Measurements from ENCODE around the gene CDH4.

The CDH4 gene

GRCh38 chr20:61879694-61880093 lies 627.6 kb downstream of the CDH4 start:
- Histone ChIP-seq H3K27ac (ENCODE audit: low read depth in 2 of 2, low read length in 2 of 2) (no peak overlapping the region), H3K36me3 (ENCODE audit: control insufficient read depth in 2 of 2, insufficient read depth in 2 of 2, low read length in 2 of 2) (no peaks in the 10 kb centered on the region), H3K4me1 (ENCODE audit: control insufficient read depth in 2 of 2, insufficient read depth in 2 of 2, low read length in 2 of 2) (no peaks in the 10 kb centered on the region), H3K9ac (ENCODE audit: low read depth in 1 of 2, low read length in 2 of 2) (no peak overlapping the region), H3K27me3 (ENCODE audit: control insufficient read depth in 2 of 2, insufficient read depth in 2 of 2, low read length in 2 of 2) (no peaks in the 10 kb centered on the region), H3K9me3 (ENCODE audit: control insufficient read depth in 2 of 2, low read length in 2 of 2) (no peaks in the 10 kb centered on the region), H3K4me3 (ENCODE audit: low read length in 2 of 2) (no peak overlapping the region)

GRCh38 chr20:61880706-61881105 lies 628.6 kb downstream of the CDH4 start:
- H3K27me3 ChIP-seq (ENCODE audit: control insufficient read depth in 2 of 2, insufficient read depth in 2 of 2, low read length in 2 of 2): no peaks in the 10 kb centered on the region
- H3K9me3 ChIP-seq (ENCODE audit: control insufficient read depth in 2 of 2, low read length in 2 of 2): no peaks in the 10 kb centered on the region

GRCh38 chr20:61881416-61881815 lies 629.4 kb downstream of the CDH4 start:
- no peaks in the 10 kb centered on the region for H3K27me3 ChIP-seq (ENCODE audit: control insufficient read depth in 2 of 2, insufficient read depth in 2 of 2, low read length in 2 of 2)

More at GRCh38 chr20:61880706-61881105, 628.6 kb downstream of the CDH4 start:
- Histone ChIP-seq H3K9ac (ENCODE audit: low read depth in 1 of 2, low read length in 2 of 2) (no peak overlapping the region), H3K4me3 (ENCODE audit: low read length in 2 of 2) (no peak overlapping the region), H3K27ac (ENCODE audit: low read depth in 2 of 2, low read length in 2 of 2) (no peak overlapping the region), H3K36me3 (ENCODE audit: control insufficient read depth in 2 of 2, insufficient read depth in 2 of 2, low read length in 2 of 2) (no peaks in the 10 kb centered on the region), H3K4me1 (ENCODE audit: control insufficient read depth in 2 of 2, insufficient read depth in 2 of 2, low read length in 2 of 2) (no peaks in the 10 kb centered on the region)

GRCh38 chr20:61881861-61882260 lies 629.8 kb downstream of the CDH4 start:
- Histone ChIP-seq H3K9me3 (ENCODE audit: control insufficient read depth in 2 of 2, low read length in 2 of 2) (no peaks in the 10 kb centered on the region), H3K27ac (ENCODE audit: low read depth in 2 of 2, low read length in 2 of 2) (no peak overlapping the region), H3K36me3 (ENCODE audit: control insufficient read depth in 2 of 2, insufficient read depth in 2 of 2, low read length in 2 of 2) (no peaks in the 10 kb centered on the region), H3K9ac (ENCODE audit: low read depth in 1 of 2, low read length in 2 of 2) (no peak overlapping the region), H3K27me3 (ENCODE audit: control insufficient read depth in 2 of 2, insufficient read depth in 2 of 2, low read length in 2 of 2) (no peaks in the 10 kb centered on the region), H3K4me3 (ENCODE audit: low read length in 2 of 2) (no peak overlapping the region), H3K4me1 (ENCODE audit: control insufficient read depth in 2 of 2, insufficient read depth in 2 of 2, low read length in 2 of 2) (no peaks in the 10 kb centered on the region)

More at GRCh38 chr20:61881416-61881815, 629.4 kb downstream of the CDH4 start:
- Histone ChIP-seq H3K27ac (ENCODE audit: low read depth in 2 of 2, low read length in 2 of 2) (no peak overlapping the region), H3K4me3 (ENCODE audit: low read length in 2 of 2) (no peak overlapping the region), H3K9me3 (ENCODE audit: control insufficient read depth in 2 of 2, low read length in 2 of 2) (no peaks in the 10 kb centered on the region), H3K9ac (ENCODE audit: low read depth in 1 of 2, low read length in 2 of 2) (no peak overlapping the region), H3K36me3 (ENCODE audit: control insufficient read depth in 2 of 2, insufficient read depth in 2 of 2, low read length in 2 of 2) (no peaks in the 10 kb centered on the region), H3K4me1 (ENCODE audit: control insufficient read depth in 2 of 2, insufficient read depth in 2 of 2, low read length in 2 of 2) (no peaks in the 10 kb centered on the region)

- Histone ChIP-seq H3K36me3 (ENCODE audit: control insufficient read depth in 2 of 2, insufficient read depth in 2 of 2, low read length in 2 of 2) (no peaks in the 10 kb centered on the region), H3K9me3 (ENCODE audit: control insufficient read depth in 2 of 2, low read length in 2 of 2) (no peaks in the 10 kb centered on the region), H3K4me3 (ENCODE audit: low read length in 2 of 2) (no peak overlapping the region), H3K27ac (ENCODE audit: low read depth in 2 of 2, low read length in 2 of 2) (no peak overlapping the region), H3K27me3 (ENCODE audit: control insufficient read depth in 2 of 2, insufficient read depth in 2 of 2, low read length in 2 of 2) (no peaks in the 10 kb centered on the region), H3K4me1 (ENCODE audit: control insufficient read depth in 2 of 2, insufficient read depth in 2 of 2, low read length in 2 of 2) (no peaks in the 10 kb centered on the region), H3K9ac (ENCODE audit: low read depth in 1 of 2, low read length in 2 of 2) (no peak overlapping the region)
Measured at GRCh38 chr20:61882716-61883615, 630.9 kb downstream of the CDH4 start.

GRCh38 chr20:61883857-61884393 lies 631.9 kb downstream of the CDH4 start:
- H3K4me1 ChIP-seq (ENCODE audit: control insufficient read depth in 2 of 2, insufficient read depth in 2 of 2, low read length in 2 of 2): no peaks in the 10 kb centered on the region
- no peak overlapping the region for H3K4me3 ChIP-seq (ENCODE audit: low read length in 2 of 2)
- H3K9ac ChIP-seq (ENCODE audit: low read depth in 1 of 2, low read length in 2 of 2): no peak overlapping the region
- H3K27ac ChIP-seq (ENCODE audit: low read depth in 2 of 2, low read length in 2 of 2): no peak overlapping the region
- H3K36me3 ChIP-seq (ENCODE audit: control insufficient read depth in 2 of 2, insufficient read depth in 2 of 2, low read length in 2 of 2): no peaks in the 10 kb centered on the region
- no peaks in the 10 kb centered on the region for H3K9me3 ChIP-seq (ENCODE audit: control insufficient read depth in 2 of 2, low read length in 2 of 2)
- H3K27me3 ChIP-seq (ENCODE audit: control insufficient read depth in 2 of 2, insufficient read depth in 2 of 2, low read length in 2 of 2): no peaks in the 10 kb centered on the region

GRCh38 chr20:61884571-61885389 lies 632.7 kb downstream of the CDH4 start:
- Histone ChIP-seq H3K27ac (ENCODE audit: low read depth in 2 of 2, low read length in 2 of 2) (no peak overlapping the region), H3K36me3 (ENCODE audit: control insufficient read depth in 2 of 2, insufficient read depth in 2 of 2, low read length in 2 of 2) (no peaks in the 10 kb centered on the region), H3K9ac (ENCODE audit: low read depth in 1 of 2, low read length in 2 of 2) (no peak overlapping the region), H3K4me3 (ENCODE audit: low read length in 2 of 2) (no peak overlapping the region), H3K27me3 (ENCODE audit: control insufficient read depth in 2 of 2, insufficient read depth in 2 of 2, low read length in 2 of 2) (no peaks in the 10 kb centered on the region), H3K9me3 (ENCODE audit: control insufficient read depth in 2 of 2, low read length in 2 of 2) (no peaks in the 10 kb centered on the region), H3K4me1 (ENCODE audit: control insufficient read depth in 2 of 2, insufficient read depth in 2 of 2, low read length in 2 of 2) (no peaks in the 10 kb centered on the region)

GRCh38 chr20:61885759-61886715 lies 634.0 kb downstream of the CDH4 start:
- Histone ChIP-seq H3K9me3 (ENCODE audit: control insufficient read depth in 2 of 2, low read length in 2 of 2) (no peaks in the 10 kb centered on the region), H3K36me3 (ENCODE audit: control insufficient read depth in 2 of 2, insufficient read depth in 2 of 2, low read length in 2 of 2) (no peaks in the 10 kb centered on the region), H3K9ac (ENCODE audit: low read depth in 1 of 2, low read length in 2 of 2) (no peak overlapping the region), H3K27ac (ENCODE audit: low read depth in 2 of 2, low read length in 2 of 2) (no peak overlapping the region), H3K27me3 (ENCODE audit: control insufficient read depth in 2 of 2, insufficient read depth in 2 of 2, low read length in 2 of 2) (no peaks in the 10 kb centered on the region), H3K4me1 (ENCODE audit: control insufficient read depth in 2 of 2, insufficient read depth in 2 of 2, low read length in 2 of 2) (no peaks in the 10 kb centered on the region), H3K4me3 (ENCODE audit: low read length in 2 of 2) (no peak overlapping the region)

GRCh38 chr20:61886721-61887595 lies 634.9 kb downstream of the CDH4 start:
- Histone ChIP-seq H3K9ac (ENCODE audit: low read depth in 1 of 2, low read length in 2 of 2) (no peak overlapping the region), H3K27me3 (ENCODE audit: control insufficient read depth in 2 of 2, insufficient read depth in 2 of 2, low read length in 2 of 2) (no peaks in the 10 kb centered on the region), H3K9me3 (ENCODE audit: control insufficient read depth in 2 of 2, low read length in 2 of 2) (no peaks in the 10 kb centered on the region), H3K36me3 (ENCODE audit: control insufficient read depth in 2 of 2, insufficient read depth in 2 of 2, low read length in 2 of 2) (no peaks in the 10 kb centered on the region), H3K4me3 (ENCODE audit: low read length in 2 of 2) (no peak overlapping the region), H3K4me1 (ENCODE audit: control insufficient read depth in 2 of 2, insufficient read depth in 2 of 2, low read length in 2 of 2) (no peaks in the 10 kb centered on the region), H3K27ac (ENCODE audit: low read depth in 2 of 2, low read length in 2 of 2) (no peak overlapping the region)

Data from mucosa of rectum (tissue), 2 donors.